Esophagus squamous epithelium (tissue), 5 donors: ENCODE results near the gene DET1. TPM values are rescaled to one million over a fixed set of nuclear protein-coding genes. Genes with fewer than 3 reads are reported as not detected.
"Not testable (repeated sequence)": the region's sequence is repeated elsewhere in the genome, so short reads cannot be mapped to it uniquely, and the experiment has no call there.

Source experiments
- DNase-seq: peaks from one replicate; lab custom pipeline; 2025; lab: John Stamatoyannopoulos, UW
- H3K27ac ChIP-seq, 4 donors: fragments of 200-600 bp; sonication (generic); one replicate each; pipeline ENCODE4 v1.5.1; 2016 to 2019; ENCODE audit warnings: mild to moderate bottlenecking in 1 of 4
- H3K27me3 ChIP-seq, 4 donors: fragments of 200-600 bp; sonication (generic); 1 replicate in 3 of 4; 2 replicates in 1 of 4; pipeline versions ENCODE4 v1.5.1 to v1.6.0; 2017 to 2021; ENCODE audit warnings: antibody characterized with exemption in 1 of 4
- H3K36me3 ChIP-seq, 3 donors: fragments of 200-600 bp; sonication (generic); one replicate each; pipeline ENCODE4 v1.5.1; 2016 to 2019
- H3K4me1 ChIP-seq, 3 donors: fragments of 200-600 bp; sonication (generic); one replicate each; pipeline ENCODE4 v1.5.1; 2017 to 2019
- H3K4me3 ChIP-seq, 4 donors: fragments of 200-600 bp; sonication (generic); 1 replicate in 3 of 4; 2 replicates in 1 of 4; pipeline ENCODE4 v1.5.1; 2016 to 2019; ENCODE audit warnings: mild to moderate bottlenecking in 2 of 4, moderate library complexity in 1 of 4
- H3K9me3 ChIP-seq, 3 donors: fragments of 200-600 bp; sonication (generic); one replicate each; pipeline ENCODE4 v1.5.1; 2016 to 2019
- CTCF ChIP-seq, 6 experiments: fragments of 450-650 bp in 4 of 6; fragments of 200-600 bp in 2 of 6; sonication (generic) in 2 of 6; IDR thresholded peaks; one replicate each; pipeline ENCODE4 v1.5.1; 2016 to 2019; ENCODE audit warnings: antibody characterized with exemption in 6 of 6, mild to moderate bottlenecking in 4 of 6, moderate library complexity in 4 of 6
- POLR2A ChIP-seq, 4 donors: fragments of 450-650 bp; IDR thresholded peaks; one replicate each; pipeline ENCODE4 v1.6.1; 2017; ENCODE audit warnings: antibody characterized with exemption in 4 of 4, mild to moderate bottlenecking in 4 of 4, moderate library complexity in 3 of 4
- WGBS, 2 donors: methylation state at CpG; one replicate each; pipeline ENCODE4 v1.1.5; 2018; 5-methylcytosine and 5-hydroxymethylcytosine counted together
- intact Hi-C: fragments of 100-400 bp; cut with DNase I; formaldehyde crosslinking; loops from one replicate; pipeline ENCODE4 v1.15.0; 2022
- total RNA-seq, 4 donors: library from RNA; depleted of rRNA; stranded (reverse); fragments of >200 nt; gene quantifications; one replicate each; pipeline ENCODE4 v1.1.0, GENCODE V29; 2016
- donor health status: DM: yes; HTN: yes; CAD: no.

DET1 gene
- total RNA-seq, 4 donors from 2014 or later: 1.8 to 4.2 (median 2.3) TPM

GRCh38 chr15:88479169-88479568, 67.3 kb downstream of the DET1 start:
- no peak for TF ChIP-seq POLR2A (IDR thresholded peaks at IDR 0.05)
- no peak for TF ChIP-seq CTCF (IDR thresholded peaks at IDR 0.05)
- peaks cover 5 to 60% (median 16%) of the 10 kb centered on the region in 3 donors for H3K36me3 ChIP-seq
- DNase-seq: no peak
- no peaks in the 10 kb centered on the region for H3K9me3 ChIP-seq
- intact Hi-C loops: loop anchor here (10.0 kb wide), 1 partner anchor 136 kb away; no protein-coding TSS in a partner anchor
- H3K27me3 ChIP-seq: no peaks in the 10 kb centered on the region
- no peak overlapping the region for H3K27ac ChIP-seq
- WGBS, 2 donors: 84 to 90% methylated on average over 3 of the region's 3 CpGs
- H3K4me3 ChIP-seq: no peak overlapping the region
- H3K4me1 ChIP-seq: no peaks in the 10 kb centered on the region

GRCh38 chr15:88477904-88478303, 68.6 kb downstream of the DET1 start:
- no peak for DNase-seq
- Histone ChIP-seq H3K4me3 (no peak overlapping the region), H3K27ac (no peak overlapping the region), H3K36me3 (peaks cover 5 to 72% (median 28%) of the 10 kb centered on the region in 3 donors), H3K27me3 (no peaks in the 10 kb centered on the region), H3K4me1 (no peaks in the 10 kb centered on the region), H3K9me3 (no peaks in the 10 kb centered on the region)
- intact Hi-C loops: loop anchor here (10.0 kb wide), 1 partner anchor 137 kb away; no protein-coding TSS in a partner anchor
- 57 to 81% methylated on average over 2 to 5 of the region's 5 CpGs for WGBS, 2 donors
- TF ChIP-seq CTCF (IDR thresholded peaks at IDR 0.05) (no peak), POLR2A (IDR thresholded peaks at IDR 0.05) (no peak)

GRCh38 chr15:88477126-88477525, 69.4 kb downstream of the DET1 start:
- Histone ChIP-seq H3K27me3 (no peaks in the 10 kb centered on the region), H3K27ac (no peak overlapping the region), H3K9me3 (no peaks in the 10 kb centered on the region), H3K36me3 (peaks cover 5 to 80% (median 31%) of the 10 kb centered on the region in 3 donors), H3K4me3 (no peak overlapping the region), H3K4me1 (no peaks in the 10 kb centered on the region)
- DNase-seq: no peak
- 82 to 90% methylated on average over 7 of the region's 7 CpGs for WGBS, 2 donors
- intact Hi-C loops: loop anchor here (10.0 kb wide), 1 partner anchor 138 kb away; no protein-coding TSS in a partner anchor
- TF ChIP-seq POLR2A (IDR thresholded peaks at IDR 0.05) (no peak), CTCF (IDR thresholded peaks at IDR 0.05) (no peak)

- DNase-seq: no peak
- no peaks in the 10 kb centered on the region for H3K9me3 ChIP-seq
- no peaks in the 10 kb centered on the region for H3K27me3 ChIP-seq
- TF ChIP-seq POLR2A (IDR thresholded peaks at IDR 0.05) (no peak), CTCF (IDR thresholded peaks at IDR 0.05) (peak in 4 of 6 experiments; percentile 23 to 53 (median 40))
- H3K4me3 ChIP-seq: no peak overlapping the region
- H3K27ac ChIP-seq: no peak overlapping the region
- peaks cover 5 to 85% (median 31%) of the 10 kb centered on the region in 3 donors for H3K36me3 ChIP-seq
- WGBS, 2 donors: 53 to 57% methylated on average over 7 of the region's 8 CpGs
- H3K4me1 ChIP-seq: no peaks in the 10 kb centered on the region
- intact Hi-C loops: loop anchor here (10.0 kb wide), 1 partner anchor 138 kb away; no protein-coding TSS in a partner anchor
These were observed 69.8 kb downstream of the DET1 start for GRCh38 chr15:88476635-88477060.

- H3K4me1 ChIP-seq, H3K27ac ChIP-seq, H3K27me3 ChIP-seq, H3K9me3 ChIP-seq, DNase-seq, H3K4me3 ChIP-seq: not testable (repeated sequence)
- peaks cover 5 to 89% (median 31%) of the 10 kb centered on the region in 3 donors for H3K36me3 ChIP-seq
- WGBS, 2 donors: 90 to 98% methylated on average over 4 of the region's 4 CpGs
- intact Hi-C loops: loop anchor here (10.0 kb wide), 1 partner anchor 141 kb away; no protein-coding TSS in a partner anchor
These were observed 72.7 kb downstream of the DET1 start for GRCh38 chr15:88473661-88474293.
